AG04450 (cell line): ENCODE data around the gene NOS3. TPM values are rescaled to one million over a fixed set of nuclear protein-coding genes. Genes with fewer than 3 reads are reported as not detected.

Experiments
- CTCF ChIA-PET: fragments of 300-600, 350-600 bp; formaldehyde crosslinking; extraction: SDS; loops from one replicate; lab custom pipeline; 2022; ENCODE audit warnings: antibody characterized with exemption, inconsistent platforms; lab: Charles Lee
- POLR2A ChIA-PET: fragments of 350-600 bp; formaldehyde crosslinking; extraction: SDS; loops from one replicate; lab custom pipeline; 2021; ENCODE audit warnings: antibody characterized with exemption, inconsistent platforms; lab: Yijun Ruan, JAX
- DNase-seq: peaks from one replicate; pipeline ENCODE4 v3.0.0-alpha.2; 2011; ENCODE audit warnings: low read depth, low spot score
- H3K27ac ChIP-seq: one replicate; pipeline ENCODE4 v1.5.1; 2012; ENCODE audit warnings: low read depth, low read length, control low read depth
- H3K27me3 ChIP-seq: one replicate; pipeline ENCODE4 v1.6.0; 2012; ENCODE audit warnings: low read length; ENCODE audit not compliant: control insufficient read depth, insufficient read depth
- H3K4me3 ChIP-seq: 2 replicates; pipeline ENCODE4 v1.5.1; 2011; ENCODE audit warnings: mild to moderate bottlenecking, low read depth, low read length, control low read depth
- H3K9me3 ChIP-seq: 2 replicates; pipeline ENCODE4 v1.5.1; 2012; ENCODE audit warnings: low read length; ENCODE audit not compliant: control insufficient read depth, insufficient read depth
- polyA plus RNA-seq: library from polyadenylated mRNA; depleted of rRNA; stranded (reverse); fragments of >200 nt; gene quantifications from 2 replicates; pipeline ENCODE4 v1.2.3, GENCODE V29; 2011
- TF ChIP-seq, protein P1 (sequence below): IDR thresholded peaks from 2 replicates; pipeline ENCODE4 v1.5.1; 2011; ENCODE audit warnings: low read depth, low read length, control low read depth, inconsistent platforms

NOS3 gene
- polyA plus RNA-seq, 1 experiment, result 0.60 TPM

DNA sequence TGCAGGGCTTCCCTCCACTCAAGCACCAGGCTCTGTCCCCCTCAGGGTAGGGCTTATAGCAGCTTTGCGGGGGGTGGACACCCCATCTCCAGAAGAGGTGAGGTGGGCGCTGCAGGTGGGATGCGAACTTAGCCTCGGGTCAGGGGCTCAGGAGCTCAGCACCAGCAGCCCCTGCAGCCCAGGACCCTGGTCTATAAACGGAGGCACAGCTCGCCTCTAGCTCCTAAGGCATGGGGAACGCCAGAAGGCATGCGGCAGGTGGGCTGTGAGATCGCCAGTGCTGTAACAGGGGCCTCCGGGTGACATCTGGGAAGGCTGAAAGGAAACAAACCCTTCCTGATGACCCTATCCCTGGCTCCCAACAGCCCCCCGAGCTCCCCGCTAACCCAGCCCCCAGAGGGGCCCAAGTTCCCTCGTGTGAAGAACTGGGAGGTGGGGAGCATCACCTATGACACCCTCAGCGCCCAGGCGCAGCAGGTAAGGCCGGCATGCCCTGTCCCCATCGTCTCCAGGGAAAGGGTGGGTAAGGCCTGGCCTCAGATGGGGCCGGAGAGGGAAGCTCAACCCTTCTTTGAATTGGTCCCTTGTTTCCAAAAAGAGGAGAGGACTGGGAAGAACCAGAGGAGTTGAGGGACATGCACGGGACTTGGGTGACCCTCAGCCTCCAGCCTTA is 4.2 kb downstream of the NOS3 start:
- Histone ChIP-seq H3K27me3 (peaks cover 3% of the 10 kb centered on the region), H3K27ac (no peak overlapping the region), H3K4me3 (no peak overlapping the region), H3K9me3 (peaks cover 15% of the 10 kb centered on the region)
- TF ChIP-seq, protein P1, sequence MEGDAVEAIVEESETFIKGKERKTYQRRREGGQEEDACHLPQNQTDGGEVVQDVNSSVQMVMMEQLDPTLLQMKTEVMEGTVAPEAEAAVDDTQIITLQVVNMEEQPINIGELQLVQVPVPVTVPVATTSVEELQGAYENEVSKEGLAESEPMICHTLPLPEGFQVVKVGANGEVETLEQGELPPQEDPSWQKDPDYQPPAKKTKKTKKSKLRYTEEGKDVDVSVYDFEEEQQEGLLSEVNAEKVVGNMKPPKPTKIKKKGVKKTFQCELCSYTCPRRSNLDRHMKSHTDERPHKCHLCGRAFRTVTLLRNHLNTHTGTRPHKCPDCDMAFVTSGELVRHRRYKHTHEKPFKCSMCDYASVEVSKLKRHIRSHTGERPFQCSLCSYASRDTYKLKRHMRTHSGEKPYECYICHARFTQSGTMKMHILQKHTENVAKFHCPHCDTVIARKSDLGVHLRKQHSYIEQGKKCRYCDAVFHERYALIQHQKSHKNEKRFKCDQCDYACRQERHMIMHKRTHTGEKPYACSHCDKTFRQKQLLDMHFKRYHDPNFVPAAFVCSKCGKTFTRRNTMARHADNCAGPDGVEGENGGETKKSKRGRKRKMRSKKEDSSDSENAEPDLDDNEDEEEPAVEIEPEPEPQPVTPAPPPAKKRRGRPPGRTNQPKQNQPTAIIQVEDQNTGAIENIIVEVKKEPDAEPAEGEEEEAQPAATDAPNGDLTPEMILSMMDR, result no peak
- DNase-seq, result no peak
- ChIA-PET CTCF (interaction anchor here (1.0 to 1.8 kb wide), 5 partner anchors 9 to 116 kb away, joined by 4 to 12 read pairs (median 5); no protein-coding TSS in a partner anchor), POLR2A (no interaction called here)

DNA sequence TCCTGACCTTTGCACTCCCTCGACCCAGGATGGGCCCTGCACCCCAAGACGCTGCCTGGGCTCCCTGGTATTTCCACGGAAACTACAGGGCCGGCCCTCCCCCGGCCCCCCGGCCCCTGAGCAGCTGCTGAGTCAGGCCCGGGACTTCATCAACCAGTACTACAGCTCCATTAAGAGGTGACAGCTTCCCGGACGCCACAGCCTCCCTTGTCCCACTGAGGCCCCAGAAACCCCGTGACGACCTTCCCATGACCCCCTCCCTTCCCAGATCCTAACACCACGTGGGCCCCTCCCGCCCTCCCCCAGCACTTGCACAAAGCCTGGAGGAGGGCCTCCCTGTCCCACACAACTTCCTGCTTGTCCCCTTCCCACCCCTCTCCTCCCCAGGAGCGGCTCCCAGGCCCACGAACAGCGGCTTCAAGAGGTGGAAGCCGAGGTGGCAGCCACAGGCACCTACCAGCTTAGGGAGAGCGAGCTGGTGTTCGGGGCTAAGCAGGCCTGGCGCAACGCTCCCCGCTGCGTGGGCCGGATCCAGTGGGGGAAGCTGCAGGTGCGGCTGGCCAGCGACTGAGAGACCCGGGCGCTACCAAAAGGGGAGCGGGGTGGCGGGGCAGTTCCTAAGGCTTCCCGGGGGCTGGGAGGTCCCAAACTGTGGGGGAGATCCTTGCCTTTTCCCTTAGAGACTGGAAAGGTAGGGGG is 5.7 kb downstream of the NOS3 start:
- no peak overlapping the region for H3K27ac ChIP-seq
- no peak for DNase-seq
- peaks cover under 1% of the 10 kb centered on the region for H3K9me3 ChIP-seq
- no peak overlapping the region for H3K4me3 ChIP-seq
- ChIA-PET POLR2A (interaction anchor here (1.0 kb wide), 1 partner anchor 27 kb away, joined by 4 read pairs; no protein-coding TSS in a partner anchor), CTCF (no interaction called here)
- TF ChIP-seq, protein P1, result no peak
- peaks cover 9% of the 10 kb centered on the region for H3K27me3 ChIP-seq

DNA sequence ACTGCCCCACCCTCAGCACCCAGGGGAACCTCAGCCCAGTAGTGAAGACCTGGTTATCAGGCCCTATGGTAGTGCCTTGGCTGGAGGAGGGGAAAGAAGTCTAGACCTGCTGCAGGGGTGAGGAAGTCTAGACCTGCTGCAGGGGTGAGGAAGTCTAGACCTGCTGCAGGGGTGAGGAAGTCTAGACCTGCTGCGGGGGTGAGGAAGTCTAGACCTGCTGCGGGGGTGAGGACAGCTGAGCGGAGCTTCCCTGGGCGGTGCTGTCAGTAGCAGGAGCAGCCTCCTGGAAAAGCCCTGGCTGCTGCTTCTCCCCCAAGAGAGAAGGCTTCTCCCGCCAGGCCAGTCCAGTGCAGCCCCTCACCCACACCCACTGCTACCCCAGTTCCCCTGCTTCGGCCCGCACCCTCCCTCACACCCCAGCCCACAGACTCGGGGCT is 6.3 kb downstream of the NOS3 start:
- DNase-seq, result no peak
- no peak overlapping the region for H3K27ac ChIP-seq
- ChIA-PET POLR2A (no interaction called here), CTCF (no interaction called here)
- no peak overlapping the region for H3K4me3 ChIP-seq
- no peaks in the 10 kb centered on the region; the same call in 1 of the 2 replicates for H3K9me3 ChIP-seq
- peaks cover 9% of the 10 kb centered on the region for H3K27me3 ChIP-seq
- TF ChIP-seq, protein P1, result no peak

DNA sequence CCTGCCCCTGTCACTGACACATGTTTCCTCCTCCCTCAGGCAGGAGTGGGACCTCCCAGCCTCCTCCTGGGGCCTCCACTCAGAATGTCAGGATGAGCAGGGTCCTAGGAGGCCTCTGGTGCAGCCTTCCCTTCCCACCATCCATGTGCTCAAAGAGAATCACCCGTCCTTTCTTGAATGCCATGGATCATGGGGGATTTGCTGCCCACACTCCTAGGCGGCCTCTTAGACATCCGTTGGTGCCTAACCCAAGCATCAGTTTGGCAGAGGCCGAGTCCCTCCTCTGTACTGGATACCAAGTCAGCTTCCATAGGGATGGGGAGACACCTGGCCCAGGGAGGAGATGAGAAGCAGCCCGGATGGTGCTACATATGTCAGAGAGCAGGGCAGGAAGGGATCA is 7.0 kb downstream of the NOS3 start:
- Histone ChIP-seq H3K9me3 (no peaks in the 10 kb centered on the region; the same call in 1 of the 2 replicates), H3K4me3 (no peak overlapping the region), H3K27me3 (peaks cover 9% of the 10 kb centered on the region), H3K27ac (no peak overlapping the region)
- ChIA-PET POLR2A (no interaction called here), CTCF (no interaction called here)
- TF ChIP-seq, protein P1, result no peak
- DNase-seq, result no peak

DNA sequence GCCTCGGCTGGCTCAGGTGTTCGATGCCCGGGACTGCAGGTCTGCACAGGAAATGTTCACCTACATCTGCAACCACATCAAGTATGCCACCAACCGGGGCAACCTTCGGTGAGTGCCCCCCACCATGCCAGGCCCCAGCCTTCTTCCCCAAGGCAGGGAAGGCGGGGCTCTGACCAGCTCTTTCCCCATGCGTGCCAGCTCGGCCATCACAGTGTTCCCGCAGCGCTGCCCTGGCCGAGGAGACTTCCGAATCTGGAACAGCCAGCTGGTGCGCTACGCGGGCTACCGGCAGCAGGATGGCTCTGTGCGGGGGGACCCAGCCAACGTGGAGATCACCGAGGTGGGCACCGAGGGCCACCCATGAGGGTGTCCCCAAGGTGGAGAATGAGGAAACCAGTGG is 7.5 kb downstream of the NOS3 start:
- peaks cover 9% of the 10 kb centered on the region for H3K27me3 ChIP-seq
- no peak overlapping the region for H3K4me3 ChIP-seq
- POLR2A ChIA-PET, result no interaction called here
- H3K27ac ChIP-seq, result no peak overlapping the region
- DNase-seq, result no peak
- H3K9me3 ChIP-seq, result no peaks in the 10 kb centered on the region; the same call in 1 of the 2 replicates
- CTCF ChIA-PET, result no interaction called here
- TF ChIP-seq, protein P1, result no peak
